Measurements from ENCODE around the gene PPP1R36. TPM values are rescaled to one million over a fixed set of nuclear protein-coding genes. Genes with fewer than 3 reads are reported as not detected.
"Not testable (repeated sequence)": the region's sequence is repeated elsewhere in the genome, so short reads cannot be mapped to it uniquely, and the experiment has no call there.

The PPP1R36 gene
- 1.3 TPM for total RNA-seq
- long read RNA-seq, partial matches to known transcripts: 0 of 2 reads
- long read RNA-seq, other reads (novel, unspliced or antisense): 2 of 2 reads

DNA sequence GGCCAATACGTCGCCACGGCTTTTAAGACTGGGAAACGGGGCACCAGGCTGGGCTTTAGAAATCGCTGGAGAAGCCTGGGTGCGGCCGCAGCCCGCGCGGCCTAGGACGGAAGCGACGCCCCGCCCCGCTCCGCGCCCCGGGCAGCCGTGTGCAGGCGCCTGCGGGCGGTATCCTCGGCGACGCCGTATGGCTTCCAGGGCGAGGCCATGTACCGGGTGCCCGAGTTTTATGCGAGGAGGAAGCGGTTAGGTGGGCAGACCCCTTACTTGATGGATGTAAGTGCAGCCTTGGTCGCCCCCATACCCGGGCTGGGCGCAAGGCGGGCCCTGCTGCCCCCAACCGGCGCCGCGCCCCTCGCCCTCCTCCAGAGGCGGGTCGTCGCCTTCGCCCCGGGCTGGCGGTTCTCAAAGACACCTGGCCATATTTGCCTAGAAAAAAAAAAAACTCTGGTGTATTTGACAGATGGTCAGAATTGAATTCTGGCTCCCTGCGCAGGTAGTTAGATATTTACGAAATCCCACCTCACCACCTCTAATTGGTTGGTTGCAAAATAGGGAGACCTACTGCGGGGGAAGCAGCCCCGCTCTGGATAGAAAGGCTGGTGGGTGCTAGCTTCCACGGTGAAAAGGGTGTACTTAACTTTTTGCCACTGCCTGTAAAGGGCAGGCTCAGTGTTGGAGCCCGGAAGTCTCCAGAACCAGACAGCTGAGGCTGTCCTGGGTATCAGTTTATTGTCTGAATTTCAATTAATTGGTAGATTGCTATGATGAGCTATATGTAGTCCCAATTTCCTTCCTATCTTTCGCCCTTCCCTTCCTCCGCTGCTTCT, at the start of gene PPP1R36:
TSS of gene PPP1R36 (plus strand) at position 171 of the 830 bp plus-strand sequence. CDS start at position 208, 37 bp downstream.
- DNase-seq (ENCODE audit: low spot score): no peak

GRCh38 chr14:64500088-64500487, 49.7 kb upstream of the PPP1R36 start:
- no peak for DNase-seq (ENCODE audit: low spot score)

- no peak for DNase-seq (ENCODE audit: low spot score)
Observed at GRCh38 chr14:64501411-64502171, 48.2 kb upstream of the PPP1R36 start.

DNA sequence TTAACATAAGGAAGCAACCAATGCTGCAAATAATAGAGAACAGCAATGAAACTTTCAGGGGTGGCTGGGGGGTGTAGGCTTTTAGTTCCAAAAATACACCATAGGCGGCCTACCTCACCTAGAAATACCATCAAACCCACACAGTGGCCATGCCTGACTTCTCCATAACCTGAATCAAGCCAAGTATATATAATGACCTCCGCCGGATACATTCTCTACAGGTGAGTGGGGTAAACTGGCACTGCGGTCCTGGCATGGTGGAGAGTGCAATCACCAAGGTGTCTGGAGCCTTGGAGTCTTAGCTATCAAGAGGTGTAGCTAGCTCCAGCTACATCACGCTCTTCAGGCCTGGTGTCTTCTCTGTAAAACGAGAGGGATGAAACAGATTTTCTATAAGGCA, 47.3 kb upstream of the PPP1R36 start:
- no peak for DNase-seq (ENCODE audit: low spot score)

GRCh38 chr14:64502887-64503433, 46.8 kb upstream of the PPP1R36 start:
- no peak for DNase-seq (ENCODE audit: low spot score)

- peak; percentile 97 for DNase-seq (ENCODE audit: low spot score)
Observed at GRCh38 chr14:64503434-64504309, 46.1 kb upstream of the PPP1R36 start, which contains the start of gene ZBTB25. ZBTB25 (minus strand) TSS chr14:64503838; CDS start chr14:64490533, 13,305 bp downstream.

DNA sequence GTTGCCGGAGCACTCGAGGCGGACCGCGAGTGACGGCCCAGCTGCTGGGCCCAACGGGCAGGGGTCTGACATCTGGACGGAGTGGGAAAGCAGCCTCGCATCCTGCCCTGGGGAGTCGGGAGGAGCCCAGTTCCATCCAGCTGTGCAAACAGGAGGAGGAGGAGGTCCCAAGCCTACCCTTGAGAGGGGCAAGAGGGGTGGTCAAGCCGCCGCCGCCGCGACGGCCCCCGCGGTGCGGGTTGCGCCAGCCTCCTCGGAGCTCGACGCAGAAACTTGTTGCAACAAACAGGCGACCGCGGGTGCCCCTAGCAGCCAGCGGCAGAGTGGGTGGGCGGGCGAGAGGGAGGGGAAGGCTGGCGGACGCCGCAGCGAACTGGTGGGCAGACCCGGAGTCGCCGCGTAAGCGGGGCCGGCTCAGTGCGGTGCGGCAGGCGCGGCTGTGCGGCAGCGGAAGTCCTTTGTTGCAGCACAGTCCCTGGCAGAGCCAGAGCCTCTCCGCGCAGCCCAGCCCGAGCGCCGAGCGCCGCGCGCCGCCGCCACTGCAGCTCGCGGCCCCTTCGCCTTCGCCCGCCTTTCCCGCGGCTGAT, 45.4 kb upstream of the PPP1R36 start, which contains the start of gene ZBTB1:
TSS of gene ZBTB1 (plus strand) at position 461 of the 587 bp plus-strand sequence. CDS start 16,735 bp downstream, outside the sequence.
- DNase-seq (ENCODE audit: low spot score): peak; percentile 95

DNA sequence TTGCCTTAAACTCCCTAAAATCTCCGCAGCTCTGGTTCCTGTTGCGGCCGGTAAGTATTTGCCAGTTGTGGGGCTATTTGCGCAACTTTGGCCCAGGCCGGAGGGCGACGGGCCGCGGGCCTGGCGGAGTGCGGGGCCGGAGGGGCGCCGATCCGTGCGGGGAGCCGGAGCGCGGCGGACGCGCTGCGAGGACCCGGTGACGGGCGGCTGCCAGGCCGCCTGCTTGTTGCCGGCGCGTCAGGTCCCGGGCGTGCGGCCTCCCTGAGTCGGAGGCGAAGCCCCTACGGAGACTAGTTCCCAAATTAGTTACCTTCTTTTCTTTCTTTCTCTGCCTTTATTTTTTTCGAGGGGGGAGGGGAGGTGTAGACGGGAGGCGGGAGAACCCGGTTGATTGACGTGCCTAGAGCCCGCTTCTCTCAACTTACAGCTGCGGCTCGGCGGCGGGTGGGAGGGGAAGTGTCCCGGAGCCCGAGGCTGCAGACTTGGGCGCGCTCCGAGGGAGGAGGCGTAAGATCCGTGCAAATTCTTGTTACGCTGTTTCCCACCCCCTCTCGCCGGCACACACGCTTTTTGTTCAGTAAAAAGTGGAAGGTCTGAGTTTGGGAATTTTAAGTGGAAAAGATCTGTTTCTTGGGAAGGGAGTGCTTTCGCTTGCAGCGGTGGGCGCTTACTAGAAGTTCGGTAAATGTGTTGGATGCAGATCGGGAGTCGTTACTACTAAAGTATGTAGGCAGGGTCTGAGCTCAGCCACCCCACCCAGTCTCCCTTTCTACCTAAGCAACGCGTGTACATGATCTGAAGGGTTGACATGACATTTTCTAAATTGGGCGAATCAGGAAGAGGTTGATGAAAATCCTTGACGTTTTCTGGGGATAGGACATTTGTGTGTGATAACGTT, 44.6 kb upstream of the PPP1R36 start:
- DNase-seq (ENCODE audit: low spot score): peak; percentile 91

DNA sequence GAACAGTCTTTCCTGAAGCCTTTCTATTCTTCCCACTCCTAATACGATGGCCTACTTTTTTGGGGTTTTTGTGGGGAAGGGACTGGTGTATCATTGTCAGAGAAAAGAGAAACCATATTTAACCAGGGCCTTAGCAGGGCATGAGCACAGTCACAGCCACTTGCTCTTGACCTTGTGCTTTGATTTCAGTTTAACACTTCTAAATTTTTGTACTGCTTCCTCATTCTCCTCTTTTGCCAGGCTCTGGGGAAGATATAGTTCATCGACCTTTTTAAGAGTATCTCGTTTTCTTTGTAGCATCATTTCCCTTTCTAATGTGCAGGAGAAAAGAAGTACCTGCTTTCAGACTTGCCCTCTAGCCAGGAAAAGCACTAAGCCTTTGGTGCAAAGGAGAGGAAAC, 43.0 kb upstream of the PPP1R36 start:
- DNase-seq (ENCODE audit: low spot score): no peak

GRCh38 chr14:64507376-64508156, 42.2 kb upstream of the PPP1R36 start:
- no peak for DNase-seq (ENCODE audit: low spot score)

DNA sequence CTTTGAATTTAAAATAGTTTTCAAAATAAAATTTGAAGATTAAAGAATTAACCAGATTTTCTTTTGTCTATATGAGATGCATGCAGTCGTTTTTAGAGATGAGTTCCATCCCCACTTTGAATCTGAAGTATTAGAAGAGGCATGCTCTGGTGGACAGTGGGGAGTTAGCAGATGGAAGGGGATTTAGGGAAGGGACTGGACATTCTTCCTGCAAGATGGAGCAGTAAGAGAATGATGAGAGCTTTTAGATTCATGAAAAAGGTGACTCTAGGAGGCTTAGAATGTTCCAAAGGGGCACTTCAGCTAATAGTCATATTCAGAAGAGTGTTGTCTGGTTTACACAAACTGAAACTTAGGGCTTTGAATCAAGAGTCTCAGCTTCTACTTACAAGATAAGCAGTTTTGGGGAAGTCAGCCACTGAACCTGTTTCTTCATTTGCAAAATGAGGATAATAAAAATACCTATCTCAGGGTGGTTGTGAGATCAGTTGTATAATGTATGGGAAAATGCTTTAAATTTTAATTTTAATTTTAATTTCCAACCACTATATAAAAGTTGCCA, 41.5 kb upstream of the PPP1R36 start:
- no peak for DNase-seq (ENCODE audit: low spot score)

DNA sequence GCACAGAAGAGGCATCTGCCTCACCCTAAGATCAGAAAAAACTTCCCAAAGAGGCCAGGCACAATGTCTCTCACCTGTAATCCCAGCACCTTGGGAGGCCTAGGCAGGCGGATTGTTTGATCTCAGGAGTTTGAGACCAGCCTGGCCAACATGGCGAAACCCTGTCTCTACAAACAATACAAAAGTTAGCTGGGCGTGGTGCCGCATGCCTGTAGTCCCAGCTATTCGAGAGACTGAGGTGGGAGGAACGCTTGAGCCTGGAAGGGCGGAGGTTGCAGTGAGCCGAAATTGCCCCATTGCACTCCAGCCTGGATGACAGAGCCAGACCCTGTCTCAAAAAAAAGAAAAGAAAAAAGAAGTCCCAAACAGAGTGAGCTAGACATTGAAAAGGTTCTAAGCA, 40.7 kb upstream of the PPP1R36 start:
- DNase-seq (ENCODE audit: low spot score): no peak

GRCh38 chr14:64510825-64511671, 38.7 kb upstream of the PPP1R36 start:
- no peak for DNase-seq (ENCODE audit: low spot score)

DNA sequence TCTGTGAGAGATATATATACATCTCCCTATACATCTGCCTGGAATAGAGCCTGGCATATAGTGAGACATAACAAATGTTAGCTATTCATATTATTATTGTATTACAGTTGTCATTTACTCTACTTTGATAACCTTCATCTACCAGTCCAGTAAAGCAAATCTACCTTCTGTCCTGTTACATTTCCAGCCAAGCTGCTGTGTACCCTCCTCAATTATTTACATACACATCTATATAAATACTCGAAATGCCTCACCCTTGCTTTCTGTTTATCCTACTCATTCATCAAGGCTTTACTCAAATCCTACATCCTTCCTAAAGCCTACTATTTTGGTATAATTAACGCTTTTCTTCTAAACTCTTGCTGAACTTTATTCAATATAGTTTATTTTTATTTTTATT, 36.5 kb upstream of the PPP1R36 start:
- no peak for DNase-seq (ENCODE audit: low spot score)

DNA sequence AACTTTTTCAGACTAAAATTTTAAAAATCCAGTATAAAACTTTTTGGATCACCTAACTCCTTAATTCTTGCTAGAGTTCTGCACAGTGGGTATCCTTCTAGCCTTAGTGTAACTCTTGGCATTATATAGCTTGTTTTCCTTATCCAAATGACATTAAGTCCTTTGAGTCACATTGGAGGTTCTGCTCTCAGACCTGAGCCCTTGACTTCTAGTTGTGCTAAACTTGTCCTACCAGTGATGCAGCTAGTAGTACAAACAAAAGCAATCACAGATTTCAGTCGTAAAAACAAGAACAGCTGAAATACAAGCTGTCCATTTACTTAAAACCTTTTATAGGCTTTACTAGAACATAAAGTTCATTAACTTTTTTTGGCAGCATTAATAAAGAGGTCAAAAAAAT, 34.7 kb upstream of the PPP1R36 start:
- no peak for DNase-seq (ENCODE audit: low spot score)

DNA sequence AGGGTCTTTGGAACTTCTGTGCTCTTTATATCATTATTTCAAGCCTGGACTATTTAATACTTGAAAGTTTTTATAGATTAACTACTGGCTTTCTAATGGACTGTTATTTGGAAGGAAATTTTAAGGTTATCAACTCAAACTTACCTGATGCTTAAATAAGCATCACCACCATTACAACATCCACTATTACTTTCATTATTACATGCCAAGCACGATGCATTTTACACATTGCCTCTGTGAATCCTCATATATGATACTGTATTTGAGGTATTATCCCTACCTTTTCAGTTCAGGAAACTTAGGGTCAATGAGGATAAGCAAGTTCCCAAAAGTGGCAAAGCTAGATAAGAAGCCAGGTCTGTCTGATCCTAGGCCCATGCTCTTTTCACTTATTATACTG, 32.8 kb upstream of the PPP1R36 start:
- DNase-seq (ENCODE audit: low spot score): no peak

DNA sequence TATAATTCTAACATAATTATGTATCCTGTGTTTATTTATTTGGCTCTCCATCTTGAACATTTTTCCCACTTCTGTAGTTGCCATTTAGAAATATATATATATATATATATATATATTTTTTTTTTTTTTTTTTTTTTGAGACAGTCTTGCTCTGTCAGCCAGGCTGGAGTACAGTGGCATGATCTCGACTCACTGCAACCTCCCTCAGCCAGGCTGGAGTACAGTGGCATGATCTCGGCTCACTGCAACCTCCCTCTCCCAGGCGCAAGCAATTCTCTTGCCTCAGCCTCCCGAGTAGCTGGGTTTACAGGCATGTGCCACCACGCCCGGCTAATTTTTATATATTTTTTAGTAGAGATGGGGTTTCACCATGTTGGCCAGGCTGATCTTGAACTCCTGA, 32.1 kb upstream of the PPP1R36 start:
- DNase-seq (ENCODE audit: low spot score): not testable (repeated sequence)

Data from mesenteric fat pad (tissue), 1 donor.